GM03348 (cell line): ENCODE data around the gene FAM3B.
"Not testable (repeated sequence)": the region's sequence is repeated elsewhere in the genome, so short reads cannot be mapped to it uniquely, and the experiment has no call there.

Source experiments
- DNase-seq: peaks from one replicate; pipeline ENCODE4 v3.0.0; 2012; ENCODE audit warnings: low spot score

The FAM3B gene, protein sequence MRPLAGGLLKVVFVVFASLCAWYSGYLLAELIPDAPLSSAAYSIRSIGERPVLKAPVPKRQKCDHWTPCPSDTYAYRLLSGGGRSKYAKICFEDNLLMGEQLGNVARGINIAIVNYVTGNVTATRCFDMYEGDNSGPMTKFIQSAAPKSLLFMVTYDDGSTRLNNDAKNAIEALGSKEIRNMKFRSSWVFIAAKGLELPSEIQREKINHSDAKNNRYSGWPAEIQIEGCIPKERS

DNA sequence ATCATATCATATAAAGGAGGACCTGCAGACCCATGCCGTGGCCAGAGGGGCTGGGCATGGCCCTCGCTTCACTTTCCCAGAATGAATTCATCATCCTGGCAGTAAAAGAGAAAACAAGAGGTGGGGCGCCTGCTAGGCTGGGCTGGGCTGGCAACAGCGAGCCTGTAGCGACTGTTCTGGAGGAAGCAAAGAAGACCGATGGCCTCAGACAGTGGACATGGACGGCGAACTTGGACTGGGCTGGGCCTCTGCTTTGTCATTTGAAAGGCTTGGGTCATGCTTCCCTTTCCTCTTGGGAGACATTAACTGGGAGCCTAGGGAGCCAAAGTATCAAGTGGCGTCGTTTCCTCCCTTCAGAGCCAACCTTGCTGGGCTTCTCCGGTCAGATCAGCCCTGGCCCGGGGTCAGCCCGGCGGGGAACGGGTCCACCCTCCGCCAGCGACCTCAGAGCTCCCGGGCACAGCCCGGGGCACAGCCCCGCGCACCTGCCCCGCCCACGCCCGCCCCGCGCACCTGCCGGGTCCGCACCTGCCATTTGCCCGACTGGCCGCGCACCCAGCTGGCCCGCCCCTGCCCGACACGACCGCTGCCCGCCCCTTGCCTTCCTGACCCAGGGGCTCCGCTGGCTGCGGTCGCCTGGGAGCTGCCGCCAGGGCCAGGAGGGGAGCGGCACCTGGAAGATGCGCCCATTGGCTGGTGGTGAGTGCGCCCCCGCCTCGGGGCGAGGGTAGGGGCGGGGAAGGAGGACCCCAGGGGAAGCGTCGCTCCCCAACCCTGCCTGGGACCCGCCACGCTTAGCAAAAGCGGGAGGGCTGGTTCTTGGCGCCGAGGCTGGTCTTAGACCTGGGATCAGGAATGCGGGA lies at the start of gene FAM3B:
TSS of gene FAM3B (plus strand) at position 602 of the 863 bp plus-strand sequence. CDS start at position 681, 79 bp downstream.
- DNase-seq: no peak

DNA sequence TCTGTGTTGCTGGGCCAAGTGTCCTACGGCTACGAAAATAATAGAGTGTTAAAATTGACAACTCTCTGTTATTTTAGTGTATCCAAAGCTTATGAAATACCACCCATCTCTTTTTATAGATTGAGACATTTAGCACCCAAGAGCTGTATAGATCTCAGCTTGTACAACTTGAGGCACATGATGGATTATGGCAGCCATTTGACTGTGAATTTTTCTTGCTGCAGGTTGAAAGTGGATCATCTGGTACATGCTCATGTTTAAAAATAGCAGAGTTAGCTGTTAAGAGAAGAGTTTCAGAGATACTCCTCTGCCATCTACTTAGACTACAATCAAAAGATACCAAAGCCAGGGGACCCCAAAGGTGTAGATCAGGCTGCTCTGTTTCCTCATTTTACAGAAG lies 49.3 kb upstream of the FAM3B start:
- DNase-seq: no peak

DNA sequence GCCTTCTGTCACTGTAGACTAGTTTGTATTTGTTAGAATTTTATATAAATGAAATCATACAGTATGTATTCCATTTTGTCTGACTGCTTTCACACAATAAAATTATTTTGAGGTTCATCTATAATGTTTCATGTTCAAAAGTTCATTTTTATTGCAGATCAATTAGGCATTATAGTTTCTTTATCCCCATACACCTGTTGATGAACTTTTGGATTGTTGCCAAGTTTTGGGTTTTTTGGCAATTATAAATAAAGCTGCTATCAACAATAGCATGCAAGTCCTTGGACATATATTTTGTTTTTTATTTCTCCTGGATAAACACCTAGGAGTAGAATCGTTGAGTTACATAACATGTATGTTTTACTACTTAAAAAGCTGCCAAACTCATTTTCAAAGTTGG lies 47.1 kb upstream of the FAM3B start:
- DNase-seq: no peak

DNA sequence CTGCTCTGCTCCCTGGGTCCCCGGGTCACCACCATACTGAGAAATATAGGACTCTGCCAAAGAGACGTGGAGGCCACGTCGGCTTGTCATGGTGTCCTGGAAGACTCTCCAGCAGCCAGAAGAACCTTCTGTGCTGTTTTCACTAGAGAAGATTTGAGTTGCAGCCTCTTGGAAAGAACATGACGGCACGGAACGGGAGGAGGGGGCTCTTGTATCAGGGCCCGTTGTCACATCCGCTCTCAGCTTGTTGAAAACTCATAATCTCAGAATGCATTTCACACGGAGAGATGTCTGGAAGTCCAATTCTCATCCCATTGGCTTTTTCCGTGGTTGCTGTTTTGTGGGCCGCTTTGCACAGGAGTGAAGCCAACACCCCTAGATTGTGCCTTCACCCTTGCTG lies 39.4 kb upstream of the FAM3B start:
- DNase-seq: no peak

DNA sequence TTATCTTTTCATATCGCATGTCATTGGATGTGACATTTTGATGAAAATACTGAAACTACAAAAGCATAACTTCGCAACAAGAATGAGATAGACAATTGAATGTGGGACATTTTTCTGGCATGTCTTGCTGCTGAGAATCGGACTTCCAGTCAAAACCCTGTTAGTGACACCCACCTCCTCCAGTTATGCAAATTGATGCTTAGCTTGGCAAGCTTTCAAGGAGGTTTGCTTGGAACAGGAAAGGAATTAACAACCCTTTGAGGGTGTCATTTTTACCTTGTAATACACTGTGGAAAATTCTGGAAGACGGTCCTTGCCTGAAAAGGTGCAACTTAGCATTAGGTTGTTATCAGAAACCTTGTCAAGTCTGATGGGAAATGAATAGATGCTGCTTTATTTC lies 38.8 kb upstream of the FAM3B start:
- no peak for DNase-seq

DNA sequence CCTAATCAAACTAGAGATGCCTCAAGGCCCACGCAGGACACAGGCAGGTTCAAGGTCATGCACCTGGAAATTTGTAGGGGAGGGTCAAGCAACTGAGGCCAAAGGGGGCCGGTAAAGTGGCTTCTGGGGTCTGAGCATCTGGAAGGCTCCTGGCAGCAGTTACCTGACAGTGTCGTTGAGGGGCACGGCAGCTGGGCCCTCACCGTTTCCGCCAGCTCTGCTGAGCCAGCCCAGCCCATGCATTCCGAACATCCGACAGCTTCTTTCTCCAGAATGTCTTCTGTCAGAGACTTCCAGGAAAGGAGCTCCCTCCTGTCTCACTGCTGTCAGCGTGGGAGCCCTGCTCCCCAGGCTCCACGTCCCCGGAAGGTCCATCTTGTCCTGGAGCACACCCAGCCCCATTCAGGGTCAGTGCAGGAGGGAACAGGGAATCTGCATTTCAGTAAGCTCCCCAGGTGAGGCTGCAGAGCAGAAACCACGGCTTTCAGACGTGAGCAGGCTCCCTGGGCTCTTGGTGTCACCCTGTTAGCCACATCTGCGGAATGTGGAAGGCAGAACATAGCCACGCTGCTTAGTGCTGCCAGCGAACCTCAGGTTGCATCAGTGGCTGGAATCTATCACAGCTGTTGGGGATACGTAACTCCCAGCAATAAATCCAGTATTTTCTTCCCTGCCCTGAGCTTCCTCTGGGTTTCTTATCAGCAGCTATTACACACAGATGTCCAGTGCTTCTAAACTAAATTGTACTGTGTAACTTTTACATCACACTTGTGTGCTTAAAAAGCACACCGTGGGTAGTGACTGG lies 36.3 kb upstream of the FAM3B start:
- DNase-seq: peak; percentile 78

DNA sequence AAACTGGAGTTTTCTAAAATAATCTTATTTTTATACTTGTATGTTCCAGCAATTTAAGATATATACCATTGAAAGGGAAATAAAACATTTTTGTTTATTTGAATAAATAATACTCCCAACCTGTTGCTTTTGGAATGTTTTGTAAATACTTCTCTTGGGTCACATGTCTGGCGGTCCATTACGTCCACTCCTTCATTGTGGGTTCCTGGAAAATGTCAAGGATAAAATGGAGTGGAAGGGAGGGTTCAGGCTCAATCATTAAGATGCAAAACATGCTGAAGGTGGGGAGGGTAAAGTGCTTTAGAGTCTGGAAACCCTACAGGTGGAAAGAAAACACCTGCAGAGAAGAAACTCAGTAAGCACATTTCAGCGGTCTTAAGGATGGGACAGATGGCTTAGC lies 34.2 kb upstream of the FAM3B start:
- no peak for DNase-seq

DNA sequence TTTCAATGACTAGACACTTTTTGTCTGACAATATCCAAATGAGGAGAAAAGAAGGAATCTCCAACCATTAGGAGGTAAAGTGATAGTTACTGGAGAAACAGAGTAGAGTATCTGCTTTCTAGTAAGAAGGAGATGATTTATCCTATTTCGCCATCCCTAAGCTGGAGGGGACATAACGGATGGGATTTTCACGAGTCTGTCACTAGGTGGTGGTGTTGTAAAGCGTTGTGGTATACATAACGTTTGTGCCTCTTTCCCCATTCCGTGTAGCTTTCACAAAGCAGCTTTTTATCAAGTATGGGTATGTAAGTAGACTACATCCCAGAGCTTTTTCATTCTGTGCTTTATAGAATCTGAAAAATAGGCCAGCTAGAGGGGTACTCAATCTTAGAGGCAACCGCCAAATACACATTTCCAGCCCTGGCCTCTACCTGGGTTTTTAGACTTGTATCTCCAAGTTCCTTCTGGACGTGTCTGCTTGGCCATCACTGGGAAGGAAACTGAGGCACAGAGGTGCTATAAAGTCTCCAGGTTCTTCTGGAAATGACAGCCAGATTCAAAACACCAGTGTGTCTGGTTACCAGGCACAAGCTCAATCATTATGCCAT lies 33.3 kb upstream of the FAM3B start:
- DNase-seq: peak; percentile 90

DNA sequence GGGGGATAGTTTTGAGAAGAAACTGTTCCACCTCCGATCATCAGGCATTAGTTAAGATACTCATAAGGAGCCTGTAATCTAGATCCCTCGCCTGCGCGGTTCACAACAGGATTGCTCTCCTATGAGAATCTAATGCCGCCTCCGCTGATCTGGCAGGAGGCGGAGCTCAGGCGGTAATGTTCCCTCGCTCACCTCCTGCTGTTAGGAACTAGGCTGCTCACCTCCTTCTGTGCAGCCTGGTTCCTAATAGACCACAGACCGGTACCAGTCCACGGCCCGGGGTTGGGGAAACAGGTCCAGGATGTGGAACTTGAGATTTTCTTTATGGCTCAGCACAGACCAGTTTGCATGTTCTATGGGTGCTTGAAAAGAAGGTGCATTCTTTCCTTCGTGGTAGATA lies 27.2 kb upstream of the FAM3B start:
- no peak for DNase-seq

DNA sequence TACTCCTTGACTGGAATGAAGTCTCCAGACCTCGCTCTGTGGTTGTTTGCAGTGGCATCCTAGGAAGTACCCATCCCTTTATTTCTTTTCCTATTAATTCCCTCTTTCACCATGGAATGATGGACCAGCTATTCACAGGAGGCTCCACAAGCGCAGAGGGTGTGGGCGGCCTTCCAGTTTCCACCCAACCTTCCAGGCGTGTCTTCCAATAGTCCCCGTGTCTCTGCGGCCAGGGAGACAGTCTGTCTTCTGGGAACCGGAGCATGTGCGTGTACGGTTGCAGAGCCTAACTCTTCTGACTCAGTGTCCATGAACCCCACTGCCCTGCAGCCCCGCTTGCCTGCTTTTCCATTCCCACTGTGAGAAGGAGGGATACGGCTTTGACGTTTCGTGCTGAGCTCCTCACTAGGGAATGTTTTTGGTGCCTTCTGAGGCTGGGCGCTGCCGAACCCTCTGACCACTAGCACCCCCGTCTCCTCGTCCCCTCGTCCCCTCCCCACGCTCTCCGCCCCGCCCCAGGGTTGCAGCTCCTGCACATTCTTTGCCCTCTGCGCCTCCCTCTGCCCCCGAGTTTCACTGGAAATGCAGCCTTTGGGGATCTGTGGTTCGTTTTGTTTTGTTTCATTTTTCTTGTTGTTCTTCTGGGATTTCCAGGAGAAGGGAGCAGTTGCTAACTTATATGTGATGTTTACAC lies 26.3 kb upstream of the FAM3B start:
- DNase-seq: no peak

DNA sequence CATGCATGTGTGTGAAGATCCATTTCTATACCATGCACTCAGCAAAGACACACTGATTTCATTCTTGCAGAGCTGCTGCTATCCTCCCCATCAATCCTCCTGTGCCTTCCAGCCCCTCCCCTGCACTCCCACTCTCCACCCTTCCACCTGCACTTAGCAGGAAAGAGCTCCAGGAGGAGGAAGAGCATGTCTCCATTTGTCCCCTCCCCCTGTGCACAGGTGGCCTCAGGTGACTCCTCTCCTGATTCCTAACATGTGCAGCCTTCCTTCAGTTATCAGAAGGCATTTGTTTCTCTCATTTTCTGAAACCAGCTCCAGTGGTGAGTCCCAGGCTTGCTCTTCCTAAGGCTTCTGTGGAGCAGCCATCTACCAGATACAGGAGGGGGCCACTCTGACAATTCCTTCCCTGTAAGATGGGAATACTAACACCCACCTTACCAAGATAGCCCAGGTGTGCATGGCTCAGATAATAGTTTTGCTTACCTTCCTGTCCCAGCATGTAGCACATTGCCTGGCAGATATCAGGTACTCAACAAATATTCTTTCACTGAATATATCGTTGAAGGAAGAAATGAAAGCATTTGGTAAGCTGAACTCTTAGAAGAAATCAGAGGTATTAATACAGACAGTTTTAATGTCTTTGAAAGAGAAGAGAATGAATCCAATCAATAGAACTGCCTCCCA lies 21.9 kb upstream of the FAM3B start:
- DNase-seq: no peak

DNA sequence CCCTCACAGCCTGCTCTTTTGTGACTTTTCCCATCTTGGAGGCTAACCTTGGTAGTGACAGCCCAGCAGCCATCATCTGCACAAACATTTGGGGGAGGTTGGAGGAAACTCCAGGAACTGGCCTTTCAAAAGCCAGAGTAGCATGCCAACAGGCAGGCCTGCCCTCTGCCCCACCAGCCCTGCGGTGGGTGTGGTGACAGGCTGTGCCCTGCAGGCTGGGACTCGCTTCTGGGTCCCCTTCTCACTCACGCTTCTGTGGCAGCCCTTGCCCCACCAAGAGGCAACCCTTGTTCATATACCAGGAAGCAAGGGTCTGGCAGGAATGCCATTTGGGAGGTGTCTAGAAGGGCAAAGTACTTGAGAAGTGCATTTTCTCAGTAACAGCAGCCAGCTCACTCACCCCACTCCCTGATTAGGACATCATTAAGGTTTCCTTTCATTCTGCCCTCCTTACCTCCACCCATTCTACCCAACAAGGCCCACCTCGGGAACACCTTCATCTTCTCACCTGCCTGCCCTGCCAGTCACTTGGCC lies 20.8 kb upstream of the FAM3B start:
- DNase-seq: no peak

DNA sequence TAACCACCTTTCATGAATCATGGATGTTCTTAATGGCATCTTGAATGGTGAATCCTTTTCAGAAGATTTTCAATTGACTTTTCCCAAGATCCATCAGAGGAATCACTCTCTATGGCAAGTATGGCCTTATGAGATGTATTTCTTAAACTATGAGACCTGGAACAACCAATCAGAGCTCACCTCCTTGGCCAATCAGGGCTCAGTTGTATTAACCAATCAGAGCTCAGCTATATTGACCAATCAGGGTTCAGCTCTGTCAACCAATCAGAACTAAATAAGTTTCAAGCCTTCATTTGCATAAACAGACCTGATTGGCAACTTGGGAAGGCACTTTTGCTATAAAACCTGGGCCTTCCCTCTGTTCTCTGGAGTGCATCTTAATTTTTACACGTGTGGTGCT lies 13.6 kb upstream of the FAM3B start:
- DNase-seq: no peak

DNA sequence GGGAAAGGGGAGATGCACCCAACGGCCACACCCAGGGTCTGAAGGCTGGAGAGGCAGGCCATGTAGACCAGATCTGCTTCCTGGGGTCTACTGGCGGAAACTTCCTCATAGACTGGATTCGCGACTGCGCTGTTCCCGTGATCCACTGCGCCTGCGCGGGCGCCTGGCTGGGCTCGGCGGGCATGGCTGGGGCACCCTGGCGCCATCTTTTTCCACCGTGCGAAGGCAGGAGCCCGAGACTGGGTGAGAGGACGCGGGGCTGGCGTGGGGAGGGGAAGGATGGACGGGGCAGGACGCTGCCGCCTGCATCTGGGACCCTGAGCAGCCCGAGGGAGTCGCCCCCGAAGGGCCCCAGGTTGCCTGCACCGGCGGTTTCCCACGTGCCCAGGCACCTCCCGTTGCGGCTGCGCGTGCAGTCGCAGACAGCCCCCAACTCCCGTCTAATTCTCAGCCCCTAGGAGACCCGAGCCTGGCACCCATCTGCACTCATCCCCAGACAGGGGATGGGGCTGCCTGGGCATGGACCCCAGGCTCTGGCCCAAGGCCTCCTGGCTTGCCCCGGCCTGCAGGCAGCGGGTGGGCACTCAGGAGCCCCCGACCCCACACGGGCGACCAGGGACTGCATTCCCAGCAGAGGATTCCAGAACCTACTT lies 12.4 kb upstream of the FAM3B start:
- DNase-seq: no peak

DNA sequence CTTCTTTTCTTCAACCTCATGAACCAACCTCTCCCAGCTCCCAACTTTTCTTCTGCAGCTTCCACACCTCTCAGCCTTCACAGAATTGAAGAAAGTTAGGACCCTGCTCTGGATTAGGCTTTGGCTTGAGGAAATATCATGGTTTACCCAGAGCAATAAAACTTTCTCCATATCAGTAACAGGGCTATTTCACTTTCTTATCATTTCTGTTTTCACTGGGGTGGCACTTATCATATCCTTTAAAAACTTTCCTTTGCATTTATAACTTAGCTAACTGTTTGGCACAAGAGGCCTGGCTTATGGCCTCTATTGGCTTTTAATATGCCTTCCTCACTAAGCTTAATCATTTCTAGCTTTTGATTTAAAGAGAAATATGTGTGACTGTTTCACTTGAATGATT lies 9.4 kb upstream of the FAM3B start:
- DNase-seq: no peak

DNA sequence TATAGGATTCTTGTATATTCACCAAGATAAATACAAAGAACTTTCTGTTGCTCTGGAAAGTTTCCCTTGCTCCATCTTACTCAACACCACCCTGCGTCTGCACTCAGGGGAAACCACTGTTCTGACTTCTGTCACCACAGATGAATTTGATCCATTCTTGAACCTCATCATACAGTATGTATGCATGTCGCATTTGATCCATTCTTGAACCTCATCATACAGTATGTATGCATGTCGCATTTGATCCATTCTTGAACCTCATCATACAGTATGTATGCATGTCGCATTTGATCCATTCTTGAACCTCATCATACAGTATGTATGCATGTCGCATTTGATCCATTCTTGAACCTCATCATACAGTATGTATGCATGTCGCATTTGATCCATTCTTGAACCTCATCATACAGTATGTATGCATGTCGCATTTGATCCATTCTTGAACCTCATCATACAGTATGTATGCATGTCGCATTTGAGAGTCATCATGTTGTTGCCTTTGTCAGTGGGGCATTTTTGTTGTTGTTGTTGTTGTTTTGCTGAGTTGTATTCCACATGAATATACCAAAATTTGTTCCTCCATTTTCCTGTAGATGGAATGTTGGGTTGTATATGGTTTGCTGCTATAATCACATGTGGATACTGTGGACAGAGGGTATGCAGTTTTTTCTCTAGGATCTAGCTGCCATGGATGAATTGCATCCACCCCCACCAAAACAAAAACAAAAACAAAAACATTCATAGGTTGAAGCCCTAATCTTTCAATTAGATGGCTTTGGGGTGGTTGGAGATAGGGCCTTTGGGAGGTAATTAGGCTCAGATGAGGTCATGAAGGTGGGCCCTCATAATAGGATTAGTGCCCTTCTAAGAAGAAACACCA lies 3.1 kb upstream of the FAM3B start:
- not testable (repeated sequence) for DNase-seq

DNA sequence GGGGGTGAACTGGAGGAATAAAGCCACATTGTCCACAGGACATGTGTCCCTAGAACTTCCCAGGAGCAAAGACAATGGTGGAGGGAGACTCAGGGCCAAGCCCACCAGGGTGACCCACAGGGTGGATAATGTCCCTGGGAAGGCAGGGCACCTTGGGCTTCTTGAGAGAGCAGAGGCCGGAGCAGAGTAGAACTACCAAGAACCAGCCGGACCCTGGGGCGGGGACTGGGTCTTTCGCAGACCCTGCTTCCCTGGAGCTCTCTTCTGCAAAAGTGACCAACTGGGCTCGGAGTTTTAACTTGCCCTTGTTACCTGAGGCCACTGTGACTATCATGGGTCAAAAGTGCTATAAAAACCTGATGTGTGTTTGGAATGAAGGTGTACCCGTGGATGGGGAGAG lies 875 bp upstream of the FAM3B start:
- no peak for DNase-seq

DNA sequence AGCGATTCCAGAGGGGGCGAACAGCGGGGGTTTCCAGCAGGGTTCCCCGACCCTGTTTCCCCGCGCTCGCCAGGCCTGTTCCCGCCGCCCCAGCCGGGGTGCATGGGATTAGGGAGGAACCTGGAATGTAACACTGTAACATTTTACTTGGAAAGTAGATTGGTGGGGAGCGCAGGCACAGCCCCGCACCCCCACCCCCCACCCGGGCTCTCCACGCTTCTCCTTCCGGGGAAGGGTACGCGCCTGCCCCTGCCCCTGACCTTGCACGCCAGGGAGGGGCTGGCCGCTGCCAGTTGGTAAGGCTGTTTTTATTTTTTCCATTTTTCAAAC lies 427 bp downstream of the FAM3B start:
- no peak for DNase-seq

DNA sequence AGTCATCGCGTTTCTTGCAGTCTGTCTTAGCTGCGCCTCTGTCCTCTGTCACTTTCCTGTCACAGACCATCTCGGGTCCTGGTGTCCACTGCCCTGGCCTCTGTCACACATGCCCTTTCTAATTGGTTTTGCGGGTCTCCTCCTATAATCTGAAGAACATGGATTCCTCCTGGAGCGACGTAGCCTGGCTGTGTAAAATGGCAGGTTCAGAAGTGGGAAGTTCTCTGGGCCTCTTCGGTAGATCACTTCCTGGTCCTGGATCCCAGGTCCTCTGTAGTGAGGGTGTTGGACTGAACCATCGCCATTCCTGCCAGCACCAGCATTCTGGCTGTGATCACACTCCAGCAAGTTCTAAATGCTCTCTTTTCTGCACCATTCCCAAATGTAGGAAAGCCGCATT lies 857 bp downstream of the FAM3B start:
- no peak for DNase-seq

DNA sequence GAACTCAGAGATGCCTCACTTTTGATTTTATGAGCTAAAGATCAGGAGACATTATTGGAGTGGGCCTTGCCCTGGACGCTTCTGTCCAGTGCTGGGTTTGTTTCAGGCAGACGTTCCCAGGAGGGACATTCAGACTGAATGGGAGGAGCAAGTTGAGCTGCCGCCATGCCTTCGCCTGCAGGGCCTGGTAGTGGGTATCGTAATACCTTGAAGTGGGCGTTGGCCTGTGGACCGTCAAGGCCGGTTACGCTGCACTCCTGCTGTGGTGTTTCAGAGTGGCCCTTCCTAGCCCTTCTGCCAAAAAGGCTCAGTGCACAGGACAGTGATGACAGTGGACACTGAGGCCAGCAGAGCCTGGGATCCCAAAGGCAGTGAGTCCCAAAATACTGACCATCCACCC lies 1.6 kb downstream of the FAM3B start:
- no peak for DNase-seq
